NCI-H510A (cell line): Measurements from ENCODE around the gene LRRC25.
"Not testable (repeated sequence)": the region's sequence is repeated elsewhere in the genome, so short reads cannot be mapped to it uniquely, and the experiment has no call there.

Source experiments
- DNase-seq: peaks from one replicate; lab custom pipeline; 2025; lab: John Stamatoyannopoulos, UW

The LRRC25 gene

GRCh38 chr19:18405754-18406153 is 8.3 kb upstream of the LRRC25 start:
- not testable (repeated sequence) for DNase-seq

GRCh38 chr19:18402455-18403248 is 5.2 kb upstream of the LRRC25 start:
- DNase-seq = not testable (repeated sequence)

- DNase-seq = no peak
Observed at GRCh38 chr19:18401580-18402112, 4.2 kb upstream of the LRRC25 start.

GRCh38 chr19:18399008-18399407 is 1.6 kb upstream of the LRRC25 start:
- no peak for DNase-seq

GRCh38 chr19:18396471-18397241 is 766 bp downstream of the LRRC25 start:
- DNase-seq = no peak

- no peak for DNase-seq
Observed at GRCh38 chr19:18393836-18394235, 3.6 kb downstream of the LRRC25 start.

GRCh38 chr19:18392926-18393325 is 4.5 kb downstream of the LRRC25 start:
- no peak for DNase-seq

GRCh38 chr19:18392417-18392816 is 5.0 kb downstream of the LRRC25 start:
- no peak for DNase-seq

GRCh38 chr19:18391509-18392075 is 5.8 kb downstream of the LRRC25 start:
- no peak for DNase-seq

GRCh38 chr19:18390065-18390907 is 7.1 kb downstream of the LRRC25 start:
- DNase-seq = no peak

- DNase-seq = no peak
Observed at GRCh38 chr19:18389726-18390064, 7.7 kb downstream of the LRRC25 start.

- DNase-seq = no peak
Observed at GRCh38 chr19:18388960-18389725, 8.3 kb downstream of the LRRC25 start.

GRCh38 chr19:18388100-18388959 is 9.1 kb downstream of the LRRC25 start:
- DNase-seq = peak; percentile 85

- DNase-seq = no peak
Observed at GRCh38 chr19:18386543-18387271, 10.7 kb downstream of the LRRC25 start.

GRCh38 chr19:18385675-18386542 is 11.5 kb downstream of the LRRC25 start, which contains the start of gene GDF15:
TSS of gene GDF15 (plus strand) at chr19:18386158. CDS start at chr19:18386190, 32 bp downstream.
- DNase-seq = no peak

- no peak for DNase-seq
Observed at GRCh38 chr19:18385359-18385674, 12.1 kb downstream of the LRRC25 start.

GRCh38 chr19:18384775-18385174 is 12.6 kb downstream of the LRRC25 start:
- no peak for DNase-seq

GRCh38 chr19:18383622-18384021 is 13.8 kb downstream of the LRRC25 start:
- DNase-seq = not testable (repeated sequence)
